GM21360 (cell line): ENCODE results near the gene CMC2.

Source experiments
- ATAC-seq: cut with Tn5 transposase; IDR thresholded peaks from one replicate; pipeline ENCODE4 v1.9.1; 2021; ENCODE audit warnings: mild to moderate bottlenecking, moderate library complexity; ENCODE audit not compliant: unreplicated experiment

The CMC2 gene

DNA sequence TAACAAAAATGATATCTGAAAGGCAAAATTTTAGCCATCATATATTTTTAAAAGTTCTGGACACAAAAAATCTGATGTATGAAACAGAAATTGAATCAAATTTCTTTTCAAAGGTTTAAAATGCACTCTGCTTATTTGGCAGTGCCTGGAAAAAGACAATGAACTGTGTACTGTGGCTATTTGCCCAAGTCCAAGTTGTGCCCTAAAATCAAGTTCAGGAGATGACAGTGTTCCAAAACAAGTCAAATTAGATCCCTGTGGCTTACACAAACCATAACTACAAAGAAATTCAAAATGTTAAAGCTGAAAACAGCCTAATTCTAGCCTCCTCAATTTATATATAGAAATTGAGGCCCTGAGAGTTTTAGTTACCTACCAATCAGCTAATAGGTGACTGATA is 25.6 kb downstream of the CMC2 start:
- ATAC-seq: no peak

DNA sequence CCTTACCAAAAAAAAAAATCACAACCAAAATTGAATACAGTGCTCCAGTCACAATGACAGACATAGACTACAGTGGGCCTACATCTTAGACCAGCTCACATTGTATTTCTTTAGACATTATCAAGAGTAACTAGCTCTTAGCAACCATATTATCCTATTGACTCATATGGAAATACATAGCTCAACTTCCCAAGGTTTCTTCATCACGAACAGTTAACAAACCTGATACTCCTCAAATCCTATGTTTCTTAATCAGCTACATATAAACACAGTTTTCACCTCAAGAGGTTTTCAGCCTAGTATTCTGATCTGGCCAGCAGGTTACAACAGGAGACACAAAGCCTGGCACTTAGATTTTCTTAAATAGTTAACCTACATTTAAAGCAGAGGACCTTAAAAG is 29.7 kb downstream of the CMC2 start:
- ATAC-seq: no peak

DNA sequence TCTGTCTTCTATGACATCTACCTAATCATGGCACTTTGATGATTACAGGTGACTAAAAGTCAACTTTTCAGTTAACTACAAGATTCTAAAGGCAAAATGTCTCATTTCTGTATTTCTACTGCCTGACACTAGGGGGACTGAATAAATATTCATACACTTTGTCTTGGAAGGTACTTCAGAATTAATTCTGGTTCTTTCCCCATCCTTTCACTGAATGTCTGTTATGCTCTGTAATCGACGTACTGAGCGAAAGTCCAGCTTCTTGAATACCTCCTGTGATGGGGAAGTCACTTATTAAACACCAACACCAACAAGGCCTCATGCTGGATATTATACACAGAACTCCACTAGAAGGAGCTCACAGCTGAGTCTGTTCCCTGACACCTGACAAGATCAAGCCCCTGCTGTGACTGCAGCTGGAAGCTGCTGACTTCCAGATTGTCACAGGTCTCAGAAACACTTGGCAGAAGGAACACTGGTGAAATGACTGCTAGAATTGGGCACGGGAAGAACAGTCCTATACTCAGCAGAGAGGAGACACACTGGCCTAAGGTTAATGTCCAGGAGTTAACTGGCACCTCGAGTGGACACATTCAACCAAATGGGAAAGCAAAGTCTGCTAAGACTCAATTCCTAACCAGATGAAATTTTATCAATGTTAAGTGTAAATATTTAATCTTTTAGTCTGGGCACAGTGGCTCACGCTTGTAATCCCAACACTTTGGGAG is 31.9 kb downstream of the CMC2 start:
- ATAC-seq: no peak

DNA sequence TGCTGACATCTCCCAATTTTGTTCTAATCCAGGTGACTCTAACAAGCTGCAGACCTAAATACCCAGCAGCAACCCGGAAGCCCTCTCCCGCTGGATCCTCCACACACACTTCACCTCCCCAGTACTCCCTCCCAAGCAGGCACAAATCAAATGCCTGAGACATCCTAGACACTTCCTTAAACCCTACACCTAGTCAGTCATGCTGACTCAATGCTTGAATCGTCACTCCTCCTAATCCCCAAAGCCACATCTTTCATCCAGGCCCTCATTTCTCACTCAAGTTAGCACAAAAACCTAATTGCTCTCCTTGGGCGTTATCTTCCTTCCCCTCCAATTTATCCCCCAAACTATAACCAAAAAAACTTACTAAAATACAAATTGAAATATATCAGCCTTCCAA is 32.7 kb downstream of the CMC2 start:
- ATAC-seq: no peak

DNA sequence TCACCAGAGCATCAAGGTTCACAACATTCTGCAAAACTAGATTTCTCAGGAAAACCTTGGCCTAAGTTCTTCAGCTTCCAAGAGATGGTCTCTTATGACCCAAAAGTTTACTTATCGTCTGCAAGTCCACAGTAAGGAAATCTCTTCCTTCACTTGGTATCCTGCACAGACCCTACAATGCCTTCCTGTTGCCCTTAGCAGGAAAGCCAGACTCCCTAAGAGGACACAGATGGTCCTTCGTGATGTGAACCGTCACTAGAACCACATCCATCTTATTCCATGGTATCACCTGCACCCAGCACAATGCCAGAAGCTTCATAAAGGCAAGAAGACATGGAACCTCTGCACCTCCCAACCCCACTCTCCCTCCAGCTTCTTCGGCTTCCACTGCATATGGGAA is 34.1 kb downstream of the CMC2 start:
- ATAC-seq: no peak

DNA sequence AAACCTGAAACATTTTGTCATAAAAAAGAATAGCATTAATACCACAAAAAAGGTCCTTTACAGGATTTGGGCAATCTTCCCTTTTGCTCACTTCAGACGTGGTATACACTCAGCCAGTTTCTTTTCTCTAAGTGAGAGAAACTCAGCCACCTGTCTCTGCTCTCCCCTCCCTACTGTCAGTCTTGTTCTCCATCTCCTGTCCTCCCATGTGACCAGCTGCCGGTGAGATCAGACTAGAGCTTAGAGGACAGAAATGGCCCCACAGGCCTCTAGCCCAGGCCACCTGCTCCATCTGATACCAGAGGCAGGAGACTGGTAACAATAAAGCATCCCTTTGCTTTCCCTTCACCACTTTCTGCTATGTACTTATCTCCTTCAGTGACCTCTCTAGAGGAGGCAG is 34.9 kb downstream of the CMC2 start:
- ATAC-seq: peak; percentile 80

DNA sequence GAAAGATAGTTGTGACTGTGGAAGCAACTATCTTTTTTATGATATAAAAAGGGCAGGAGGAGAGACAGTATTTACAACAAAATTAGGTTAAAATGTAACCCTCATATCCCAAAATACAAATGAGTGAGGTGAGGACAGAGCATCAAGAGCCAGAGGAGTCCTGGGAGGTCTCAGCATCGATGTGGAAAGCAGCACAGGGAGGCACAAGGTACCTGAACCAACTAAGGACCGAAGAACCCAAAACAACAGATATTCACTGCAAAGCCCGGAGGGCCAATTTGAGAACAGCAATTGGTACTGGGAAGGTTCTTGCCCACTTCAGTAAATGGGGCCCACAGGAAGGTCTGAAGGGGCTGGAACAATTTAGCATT is 37.6 kb downstream of the CMC2 start:
- ATAC-seq: no peak

DNA sequence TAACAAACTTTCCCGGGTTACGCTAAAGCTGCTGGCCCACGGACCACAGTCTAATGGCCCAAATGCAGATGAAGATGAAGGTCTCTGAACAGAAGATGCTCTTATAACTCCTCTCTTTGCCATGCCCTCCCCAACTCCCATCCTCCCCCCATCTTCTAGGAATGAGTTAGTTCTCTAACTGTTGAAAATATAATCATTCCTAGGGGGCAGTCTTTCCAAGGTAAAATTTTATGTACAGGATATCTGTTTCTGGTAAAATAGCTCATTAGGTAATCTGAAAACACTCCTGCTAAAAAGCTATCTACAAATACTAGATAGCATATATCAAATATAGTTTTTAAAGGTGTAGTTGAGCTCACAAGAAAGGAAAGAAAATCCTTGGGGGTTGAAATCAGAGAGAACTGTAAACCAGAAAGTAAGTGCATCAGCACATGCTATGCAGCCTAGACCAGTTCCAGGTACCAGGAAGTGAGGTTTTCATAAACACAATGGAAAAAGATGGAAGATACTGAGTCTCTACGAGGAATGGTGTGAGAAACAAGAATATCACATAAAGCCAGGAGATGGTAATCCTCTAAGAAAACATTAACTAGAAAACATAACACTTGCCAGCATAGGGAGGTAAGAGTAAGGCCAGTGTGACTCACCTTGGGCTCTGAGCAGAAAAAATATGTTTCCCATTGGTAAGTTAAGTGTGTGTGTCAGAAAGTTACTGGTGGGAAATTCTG is 38.1 kb downstream of the CMC2 start:
- ATAC-seq: no peak

DNA sequence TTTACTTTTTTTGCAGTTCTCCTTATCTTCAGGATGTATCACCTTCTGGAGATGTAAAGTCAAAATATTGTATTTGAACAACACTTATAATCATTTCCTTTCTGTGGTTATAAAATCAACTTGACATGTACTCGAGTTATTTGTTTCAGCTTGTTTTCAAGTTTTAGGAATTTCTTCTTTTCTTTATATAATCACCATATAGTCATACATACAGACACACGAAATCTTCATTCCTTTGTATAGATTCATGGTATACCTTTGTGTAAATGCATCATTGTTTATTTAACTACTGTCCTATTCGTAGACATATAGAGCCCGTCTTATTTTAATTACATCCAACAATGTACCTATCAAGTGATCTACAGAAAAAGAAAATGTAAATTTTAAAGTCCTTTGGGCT is 40.1 kb downstream of the CMC2 start:
- no peak for ATAC-seq

DNA sequence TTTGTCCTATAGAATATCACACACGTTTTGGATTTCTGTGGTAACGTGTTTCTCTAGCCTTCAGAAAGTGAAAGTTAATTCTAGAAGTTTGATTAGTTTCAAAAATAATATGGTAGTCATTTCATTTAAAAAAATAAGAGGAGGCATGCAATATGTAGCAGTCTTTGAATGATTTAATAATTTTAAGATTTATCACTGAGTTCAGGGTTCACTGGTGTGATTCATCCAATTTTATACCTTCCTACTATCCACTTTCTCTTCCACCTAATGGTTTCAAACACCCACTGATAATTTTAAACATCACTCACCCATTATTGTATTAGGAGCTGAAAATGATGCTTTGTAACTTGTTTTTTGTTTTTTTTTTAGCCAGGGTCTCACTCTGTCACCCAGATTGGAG is 42.3 kb downstream of the CMC2 start:
- no peak for ATAC-seq

DNA sequence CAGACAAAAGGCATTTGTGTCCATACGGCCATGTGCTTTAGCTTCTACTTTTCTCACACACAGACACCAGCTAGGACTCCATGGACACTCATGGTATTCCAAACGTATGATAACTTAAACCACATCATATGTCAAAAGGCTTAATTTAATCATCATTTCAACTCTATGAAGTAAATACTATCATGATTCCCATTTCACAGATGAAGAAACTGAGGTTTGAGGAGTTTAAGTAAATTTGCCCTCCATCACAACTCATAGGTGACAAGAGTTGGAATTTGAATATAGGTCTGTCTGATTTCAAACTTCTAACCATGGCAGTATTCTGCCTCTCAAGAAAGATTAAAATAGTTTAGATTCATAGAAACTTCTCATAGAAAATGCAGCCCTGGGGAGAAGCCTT is 43.8 kb downstream of the CMC2 start:
- ATAC-seq: no peak

DNA sequence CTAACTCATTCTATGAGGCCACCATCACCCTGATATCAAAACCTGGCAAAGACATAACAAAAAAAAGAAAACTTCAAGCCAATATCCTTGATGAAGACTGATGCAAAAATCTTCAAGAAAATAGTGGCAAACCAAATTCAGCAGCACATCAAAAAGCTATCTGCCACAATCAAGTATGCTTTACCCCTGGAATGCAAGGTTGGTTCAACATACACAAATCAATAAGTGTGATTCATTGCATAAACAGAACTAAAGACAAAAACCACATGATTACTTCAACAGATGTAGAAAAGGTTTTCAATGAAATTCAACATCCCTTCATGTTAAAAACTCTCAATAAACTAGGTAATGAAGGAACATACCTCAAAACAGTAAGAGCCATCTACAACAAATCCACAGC is 48.4 kb downstream of the CMC2 start:
- no peak for ATAC-seq

DNA sequence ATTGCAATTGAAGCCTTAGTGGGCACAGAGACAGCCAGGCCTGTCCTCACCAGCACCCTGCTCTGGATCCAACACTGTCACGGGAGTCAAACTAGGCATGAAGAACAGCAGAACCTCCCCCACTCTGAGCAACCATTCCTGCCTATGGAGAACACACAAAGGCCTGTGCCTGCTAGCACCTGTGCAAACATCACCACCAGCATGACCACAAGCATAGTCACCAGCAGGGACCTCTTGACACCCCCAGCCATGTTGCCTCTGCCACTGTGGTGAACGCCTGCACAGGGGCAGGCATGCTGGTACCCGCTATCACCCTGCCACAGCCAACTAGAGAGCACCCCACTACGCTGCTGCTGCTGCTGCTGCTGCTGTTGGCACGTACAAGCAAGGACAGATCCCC is 51.7 kb downstream of the CMC2 start:
- no peak for ATAC-seq

DNA sequence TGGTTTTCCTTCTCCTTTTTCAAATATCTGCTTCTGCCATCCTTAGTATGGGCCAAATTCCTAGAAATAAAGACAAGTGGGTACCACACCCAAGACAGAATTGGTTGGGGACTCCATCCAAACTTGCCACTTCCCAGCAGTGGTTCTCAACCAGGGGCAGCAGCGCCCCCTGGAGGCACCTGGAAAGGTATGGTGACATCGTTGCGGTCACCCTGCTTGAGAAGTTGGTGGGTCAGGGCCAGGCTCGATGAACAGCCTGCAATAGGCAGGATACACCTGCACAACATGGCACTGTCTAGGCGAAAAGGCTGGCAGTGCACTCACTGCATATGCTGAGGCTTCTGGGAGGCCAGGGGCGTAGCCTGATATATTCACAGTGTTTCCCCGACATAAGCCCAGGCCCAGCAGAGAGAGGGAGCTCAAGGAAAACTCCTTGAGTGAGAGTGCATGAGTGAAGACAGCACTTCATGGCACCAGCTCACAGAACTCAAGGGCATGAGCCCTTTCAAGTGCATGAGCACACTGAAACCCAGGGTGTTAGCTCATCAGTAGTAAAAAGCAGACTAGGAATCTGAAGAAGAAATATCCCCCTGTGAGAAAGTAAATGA is 57.7 kb downstream of the CMC2 start:
- ATAC-seq: peak; percentile 54

DNA sequence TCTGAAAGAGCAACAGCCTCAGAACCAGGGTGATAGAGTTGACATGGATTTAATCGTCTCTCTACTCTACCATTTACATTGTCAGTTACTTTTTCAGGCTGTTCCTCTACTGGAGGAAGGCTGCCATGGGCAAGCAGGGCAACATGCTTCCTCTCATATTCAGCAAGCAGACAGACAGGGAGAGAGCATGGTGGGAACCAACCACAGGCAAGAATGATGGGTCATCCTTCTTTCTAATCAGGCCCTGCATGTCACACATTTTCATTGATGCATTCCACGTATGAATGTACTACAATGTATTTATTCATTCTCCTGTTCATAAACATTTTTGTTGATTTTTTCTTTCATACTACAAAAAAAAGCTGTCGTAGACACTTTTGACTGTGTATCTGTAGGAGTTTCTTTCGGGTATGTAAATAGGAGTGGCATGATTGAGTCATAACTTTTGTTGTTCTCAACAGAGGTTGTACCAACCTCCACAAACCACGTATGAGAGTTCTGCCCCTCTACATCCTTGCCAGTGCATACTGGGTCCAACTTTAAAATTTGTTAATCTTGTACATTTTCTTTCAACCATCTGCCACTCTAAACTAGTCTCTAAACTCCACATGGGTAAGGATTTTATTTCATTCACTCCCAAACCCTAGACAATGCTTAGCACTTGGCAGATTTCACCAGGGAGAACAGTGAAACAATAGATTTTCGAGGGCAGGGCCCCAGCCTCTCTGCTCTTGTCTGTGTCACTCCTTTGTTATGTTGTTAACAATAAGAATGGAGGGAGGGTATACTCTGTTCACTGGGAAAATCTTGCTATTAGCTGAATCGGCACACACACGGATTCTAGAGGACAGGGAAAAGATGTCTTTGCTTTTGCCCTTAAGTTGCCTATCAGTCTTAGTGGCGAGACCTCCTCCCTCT is 58.7 kb downstream of the CMC2 start:
- ATAC-seq: no peak

DNA sequence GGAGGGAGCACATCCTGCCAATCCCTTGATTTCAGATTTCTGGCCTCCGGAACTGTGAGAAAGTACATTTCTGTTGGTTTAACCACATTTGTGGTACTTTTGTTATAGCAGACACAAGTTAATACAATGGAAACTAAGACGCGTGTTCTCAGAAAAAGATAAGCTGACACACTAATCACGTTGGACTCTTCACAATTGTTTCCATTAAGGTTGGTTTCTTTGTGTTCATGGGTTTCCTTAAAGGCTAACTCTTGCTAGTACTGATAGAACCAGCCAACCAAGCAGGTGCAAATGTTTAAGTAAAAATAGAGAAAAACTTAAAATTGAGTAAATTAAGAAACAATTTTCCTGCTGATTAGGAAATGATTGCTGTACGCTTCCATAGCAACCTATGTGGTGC is 59.4 kb downstream of the CMC2 start:
- no peak for ATAC-seq

DNA sequence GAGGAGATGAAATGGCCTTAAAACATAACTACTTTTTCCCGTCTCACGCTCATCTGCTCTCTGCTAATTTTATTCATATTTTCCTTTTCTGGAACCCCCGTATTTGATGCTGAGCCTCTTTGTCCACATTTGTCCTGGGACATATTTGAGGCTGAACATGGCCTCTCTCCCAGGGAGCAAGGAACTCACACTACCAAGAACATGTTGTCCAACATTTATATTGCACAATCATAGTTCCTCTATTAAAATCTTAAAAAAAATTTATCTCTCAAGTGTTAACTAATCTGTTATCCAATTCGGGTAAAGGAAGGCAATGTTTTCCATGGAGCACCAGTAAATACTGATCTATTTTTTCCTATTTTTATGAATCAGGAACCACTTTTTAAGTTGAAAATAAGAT is 60.2 kb downstream of the CMC2 start:
- ATAC-seq: no peak

DNA sequence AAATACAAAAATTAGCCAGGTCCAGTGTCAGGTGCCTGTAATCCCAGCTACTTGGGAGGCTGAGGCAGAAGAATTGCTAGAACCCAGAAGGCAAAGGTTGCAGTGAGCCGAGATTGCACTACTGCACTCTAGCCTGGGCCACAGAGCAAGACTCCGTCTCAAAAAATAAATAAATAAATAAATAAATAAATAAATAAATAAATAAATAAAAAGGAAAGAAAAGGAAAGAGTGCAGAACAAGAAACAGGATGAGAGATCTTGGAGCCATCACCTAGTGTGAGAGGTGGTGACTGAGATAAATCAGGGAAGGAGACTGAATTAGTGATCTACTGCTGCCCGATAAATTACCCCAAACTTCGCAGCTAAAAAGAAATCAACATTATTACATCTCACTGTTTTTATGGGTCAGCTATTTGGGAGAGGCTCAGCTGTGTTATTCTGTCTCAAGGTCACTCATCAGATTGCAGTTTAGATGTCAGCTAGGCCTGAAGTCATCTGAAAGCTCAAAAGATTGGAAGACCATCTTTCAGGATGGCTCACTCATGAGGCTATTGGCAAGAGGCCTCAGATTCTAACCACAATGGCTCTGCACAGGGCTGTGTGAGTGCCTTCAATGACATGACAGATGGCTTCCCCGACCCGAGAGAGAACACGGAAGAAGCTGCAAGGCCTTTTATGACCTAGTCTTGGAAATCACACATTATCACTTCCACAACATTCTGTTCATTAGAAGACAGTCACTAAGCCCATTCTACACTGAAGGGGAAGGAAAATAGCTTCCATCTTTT is 66.4 kb downstream of the CMC2 start:
- no peak for ATAC-seq

DNA sequence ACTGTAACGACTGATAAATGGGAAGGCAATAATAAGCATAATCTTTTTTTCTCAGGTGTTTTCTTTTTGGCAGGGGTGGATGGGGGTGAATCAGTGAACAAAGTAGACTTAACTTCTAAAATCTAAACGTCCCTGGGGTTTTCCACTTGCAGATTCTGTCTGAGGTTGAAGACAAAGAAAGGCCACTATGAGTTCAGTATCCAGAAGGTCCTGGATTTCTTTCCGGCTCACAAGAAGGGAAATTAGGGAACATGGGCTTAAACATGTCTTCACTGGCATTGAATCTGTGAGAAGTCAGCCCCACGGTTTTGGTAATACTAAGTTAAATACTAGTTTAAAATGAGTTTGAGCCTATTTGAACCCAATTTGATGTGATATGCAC is 67.8 kb downstream of the CMC2 start:
- no peak for ATAC-seq

DNA sequence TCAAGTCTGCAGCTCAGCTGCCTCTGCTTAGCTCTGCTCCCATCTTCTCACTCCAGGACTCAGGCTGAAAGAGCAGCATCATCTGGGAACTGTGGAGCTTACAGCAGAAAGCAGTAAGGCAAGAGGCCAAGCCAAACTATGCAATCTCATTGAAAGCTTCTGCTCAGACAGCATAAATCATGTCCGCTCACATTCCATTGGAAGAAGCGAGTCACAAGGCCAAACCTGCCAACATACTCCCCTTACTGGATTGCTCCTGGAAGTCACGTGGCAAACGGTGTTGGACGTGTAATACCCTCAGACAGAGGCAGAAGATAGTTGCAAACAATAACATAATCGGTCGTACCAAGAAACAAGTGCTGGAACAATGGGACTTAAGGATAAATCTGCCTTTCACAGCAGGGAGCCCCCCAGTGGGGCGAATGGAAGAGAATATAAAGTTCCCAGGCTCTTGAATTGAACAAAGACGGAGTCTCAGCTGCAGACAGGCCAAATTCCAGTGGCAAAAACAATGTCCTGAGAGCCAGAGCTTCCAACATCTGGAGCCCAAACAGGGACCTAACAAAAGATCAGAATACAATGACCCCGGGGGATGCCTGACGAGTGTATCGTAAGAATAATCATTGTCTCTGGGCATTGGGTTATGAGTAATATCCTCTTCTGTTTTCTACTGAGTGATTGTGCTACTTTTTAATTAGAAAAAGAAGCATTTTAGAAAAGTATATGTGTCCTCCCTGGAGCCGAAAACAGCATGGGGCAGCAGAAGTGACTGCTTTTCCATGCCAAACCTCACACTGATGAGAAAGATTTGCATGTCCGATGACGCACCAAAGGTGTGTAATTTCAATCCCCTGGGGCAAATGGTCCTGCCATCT is 68.4 kb downstream of the CMC2 start:
- no peak for ATAC-seq
